NCI-H82 treated with DMSO at 0.1 percent for 48 hours (cell line): Measurements from ENCODE around the gene NCOA1.
"Not testable (repeated sequence)": the region's sequence is repeated elsewhere in the genome, so short reads cannot be mapped to it uniquely, and the experiment has no call there.

Experiments
- DNase-seq: peaks from one replicate; lab custom pipeline; 2025; ENCODE audit not compliant: unreplicated experiment; lab: John Stamatoyannopoulos, UW

NCOA1 gene

DNA sequence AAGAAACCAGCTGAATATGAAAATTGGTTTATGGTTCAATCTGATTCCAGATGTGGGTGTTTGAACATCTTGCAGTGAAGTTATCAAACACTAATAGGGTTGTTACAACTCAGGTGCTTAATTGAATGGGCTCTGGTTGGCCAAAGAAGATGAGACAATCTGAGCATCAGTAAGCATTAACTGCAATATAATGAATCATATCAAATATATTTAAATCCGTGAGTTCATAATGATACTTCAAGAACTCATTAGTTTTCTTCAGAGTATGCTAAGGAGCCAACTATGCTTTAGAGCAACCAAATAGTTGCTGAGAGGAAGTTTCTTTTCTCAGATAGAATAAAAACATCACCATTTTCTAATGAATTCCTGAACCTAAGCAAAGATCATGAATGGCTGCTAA, 79.2 kb downstream of the NCOA1 start:
- DNase-seq, result no peak

DNA sequence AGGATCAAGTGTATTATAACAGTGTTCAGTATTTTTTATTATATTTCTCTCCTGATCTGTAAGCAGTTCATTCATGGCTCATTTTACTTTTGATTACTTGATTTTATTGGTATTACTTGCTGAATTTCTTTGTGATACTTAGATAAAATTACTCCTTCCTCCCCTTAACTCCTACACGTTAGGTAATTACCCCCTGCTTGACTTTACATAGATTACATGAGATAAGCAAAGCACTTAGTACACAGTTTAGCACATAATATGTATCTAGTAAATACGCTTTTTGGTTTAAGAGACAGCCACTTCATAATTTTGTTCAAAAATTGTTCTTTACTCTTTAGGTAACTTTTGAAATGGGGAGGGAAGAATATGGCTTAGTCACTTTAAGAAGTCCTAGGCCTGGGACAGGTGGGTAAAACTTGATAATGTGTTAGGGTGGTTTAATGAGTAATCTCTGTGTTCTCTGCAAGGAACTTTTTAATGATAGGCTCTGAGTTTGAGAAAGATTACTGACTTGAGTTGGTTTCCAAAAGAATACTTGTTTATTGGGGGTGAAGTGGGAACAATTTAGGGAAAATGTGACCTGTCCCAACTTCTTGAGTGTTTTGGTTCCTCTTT, 80.9 kb downstream of the NCOA1 start:
- DNase-seq, result no peak

DNA sequence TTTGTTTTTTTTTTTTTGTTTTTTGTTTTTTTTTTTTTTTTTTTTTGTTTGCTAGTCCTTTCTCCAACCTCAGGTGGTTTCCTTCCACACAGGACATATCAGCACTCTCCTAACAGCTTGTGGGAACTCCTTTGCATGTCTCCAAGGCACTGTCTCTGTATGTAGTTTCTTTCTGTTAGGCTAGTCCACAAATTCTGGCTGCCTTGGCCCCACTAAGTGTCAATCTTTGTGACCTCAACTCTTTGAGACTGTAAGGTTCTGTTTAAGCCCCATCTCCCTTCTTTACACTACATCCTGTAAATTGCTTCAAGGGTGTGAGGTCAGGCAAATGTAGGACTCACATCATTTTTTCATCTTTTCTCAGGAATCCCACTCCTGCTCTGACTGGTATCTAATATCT, 85.1 kb downstream of the NCOA1 start:
- no peak for DNase-seq

DNA sequence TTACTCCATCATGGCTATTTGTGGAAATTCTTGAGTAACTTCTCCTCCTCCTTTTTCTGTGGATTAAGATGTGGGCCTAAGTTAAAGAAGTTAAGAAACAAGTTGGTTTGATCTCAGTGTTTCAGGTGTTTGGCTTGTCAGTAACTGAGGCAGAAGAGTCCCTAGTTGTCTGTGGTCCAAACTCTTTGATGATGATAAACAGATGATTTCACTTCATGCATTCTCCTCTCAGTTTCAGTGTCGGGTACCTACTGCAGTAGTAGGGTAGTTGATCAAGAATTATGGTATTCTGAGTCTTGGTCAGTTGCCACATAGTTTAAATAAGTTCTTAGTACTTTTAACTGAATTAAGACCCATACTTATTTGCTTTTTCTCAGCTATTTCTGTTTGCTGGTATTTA, 85.6 kb downstream of the NCOA1 start:
- DNase-seq, result no peak

DNA sequence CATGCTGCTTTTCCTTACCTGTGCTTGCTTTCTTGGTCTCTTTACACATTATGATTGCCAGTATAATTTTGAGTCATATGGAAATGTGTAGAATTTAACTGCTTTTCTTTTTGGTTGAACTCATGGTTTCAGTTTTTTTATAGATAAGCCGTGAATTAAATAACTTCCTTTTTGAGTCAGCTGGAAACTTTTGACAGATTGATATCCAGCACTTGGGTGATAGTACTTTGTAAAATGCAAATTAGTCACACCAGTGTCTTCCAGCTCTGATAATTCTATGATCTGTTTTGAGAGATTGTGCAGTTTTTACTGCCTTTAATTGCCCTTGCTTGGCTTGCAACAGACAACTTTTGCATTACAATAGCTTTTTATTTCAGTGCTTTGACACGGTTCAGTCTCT, 86.4 kb downstream of the NCOA1 start:
- DNase-seq, result no peak

DNA sequence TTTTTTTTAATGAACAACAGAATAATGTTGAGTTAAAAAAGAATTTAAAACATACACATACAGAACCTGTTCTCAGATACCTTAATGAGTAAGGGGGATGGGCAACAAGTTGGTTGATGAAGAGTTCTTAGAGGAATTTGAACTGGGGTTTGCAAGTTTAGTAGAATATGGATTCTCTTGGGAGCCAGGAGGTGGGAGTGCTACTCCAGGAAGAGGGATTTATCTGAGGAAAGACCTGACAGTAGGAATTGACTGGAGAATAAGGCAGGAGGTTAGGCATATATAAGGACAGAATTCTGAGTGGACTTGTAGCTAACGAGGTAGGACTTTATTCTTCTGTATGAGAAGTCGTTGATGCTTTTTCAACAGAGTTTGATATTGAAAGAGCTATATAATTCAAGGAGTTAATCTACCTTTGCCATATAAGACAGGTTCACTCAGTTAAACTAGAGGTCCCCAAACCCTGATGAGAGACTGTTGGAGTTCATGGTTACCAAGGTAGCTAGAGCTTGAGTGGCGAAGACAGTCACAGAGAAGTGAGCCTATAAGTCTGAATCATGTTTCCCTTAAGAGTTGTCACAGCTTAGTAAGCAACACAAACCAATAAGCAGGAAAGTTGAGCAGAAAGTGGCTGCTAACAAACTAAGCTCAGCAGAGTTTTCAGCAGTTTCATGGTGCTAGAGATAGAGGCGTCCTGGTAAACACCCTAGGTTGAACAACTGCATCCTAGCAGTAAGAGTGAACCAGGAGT, 88.2 kb downstream of the NCOA1 start:
- no peak for DNase-seq

DNA sequence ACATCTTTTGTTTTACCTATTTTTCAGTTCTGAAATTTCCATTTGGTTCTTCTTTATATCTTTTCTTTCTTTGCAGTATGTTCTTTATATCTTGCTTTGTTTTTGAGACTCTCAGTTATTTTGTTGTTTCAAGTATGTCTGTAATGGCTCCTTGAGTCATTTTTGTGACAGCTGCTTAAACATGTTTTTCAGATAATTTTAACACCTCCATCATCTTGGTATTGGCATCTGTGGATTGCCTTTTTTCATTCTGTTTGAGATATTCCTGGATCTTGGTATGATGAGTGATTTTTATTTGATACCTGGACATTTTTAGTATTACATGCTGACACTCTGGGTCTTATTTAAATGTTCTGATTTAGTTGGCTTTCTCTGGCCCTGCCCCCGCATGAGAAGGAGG, 89.5 kb downstream of the NCOA1 start:
- no peak for DNase-seq

DNA sequence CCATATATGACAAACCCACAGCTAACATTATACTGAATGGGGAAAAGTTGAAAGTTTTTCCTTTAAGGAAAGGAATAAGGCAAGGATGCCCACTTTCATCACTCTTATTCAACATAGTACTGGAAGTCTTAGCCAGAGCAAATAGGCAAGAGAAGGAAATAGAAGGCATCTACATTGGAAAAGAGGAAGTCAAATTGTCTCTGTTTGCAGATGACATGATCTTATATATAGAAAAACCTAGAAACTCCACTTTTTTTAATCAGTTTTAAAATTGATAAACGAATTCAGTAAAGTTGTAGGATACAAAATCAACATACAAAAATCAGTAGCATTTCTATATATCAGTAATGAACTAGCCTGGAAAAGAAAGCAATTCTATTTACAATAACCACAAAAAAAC, 90.9 kb downstream of the NCOA1 start:
- DNase-seq, result not testable (repeated sequence)

DNA sequence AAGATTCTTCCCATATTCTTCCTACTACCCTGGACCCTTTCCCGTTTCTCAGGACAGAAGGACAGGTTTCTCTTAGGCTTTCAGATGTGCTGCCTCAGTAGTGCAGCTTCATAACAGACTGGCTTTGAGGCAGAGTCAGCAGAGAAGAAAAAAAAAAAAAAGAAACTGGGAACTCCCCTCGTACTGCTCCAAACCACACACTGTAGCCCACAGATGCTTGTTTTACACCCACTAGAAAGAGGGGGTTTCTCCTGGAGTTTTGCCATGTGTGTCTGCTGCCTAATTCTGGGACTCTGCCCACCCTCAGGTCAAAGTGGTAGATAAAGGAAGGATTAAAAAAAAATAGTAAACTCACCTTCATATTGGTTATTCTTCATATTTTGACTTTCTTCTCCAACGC, 95.9 kb downstream of the NCOA1 start:
- DNase-seq, result no peak

DNA sequence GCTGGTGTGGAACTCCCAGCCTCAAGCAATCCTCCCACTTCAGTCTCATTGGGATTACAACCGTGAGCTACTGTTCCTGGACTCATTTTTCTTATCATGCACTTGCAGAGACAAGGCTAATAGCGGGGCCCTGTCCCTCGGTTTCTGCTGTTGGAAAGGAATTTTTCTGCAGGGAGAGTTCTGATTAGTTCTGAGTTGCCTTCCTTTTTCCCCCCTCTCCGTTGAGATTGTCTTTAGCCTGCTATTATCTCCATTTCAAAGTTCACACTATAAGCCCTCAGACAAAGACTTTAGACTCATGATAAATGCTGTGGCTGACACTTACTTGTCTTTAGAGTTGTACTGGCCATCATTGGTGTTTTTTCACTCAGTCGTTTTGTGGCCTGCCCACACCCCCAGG, 97.2 kb downstream of the NCOA1 start:
- no peak for DNase-seq

DNA sequence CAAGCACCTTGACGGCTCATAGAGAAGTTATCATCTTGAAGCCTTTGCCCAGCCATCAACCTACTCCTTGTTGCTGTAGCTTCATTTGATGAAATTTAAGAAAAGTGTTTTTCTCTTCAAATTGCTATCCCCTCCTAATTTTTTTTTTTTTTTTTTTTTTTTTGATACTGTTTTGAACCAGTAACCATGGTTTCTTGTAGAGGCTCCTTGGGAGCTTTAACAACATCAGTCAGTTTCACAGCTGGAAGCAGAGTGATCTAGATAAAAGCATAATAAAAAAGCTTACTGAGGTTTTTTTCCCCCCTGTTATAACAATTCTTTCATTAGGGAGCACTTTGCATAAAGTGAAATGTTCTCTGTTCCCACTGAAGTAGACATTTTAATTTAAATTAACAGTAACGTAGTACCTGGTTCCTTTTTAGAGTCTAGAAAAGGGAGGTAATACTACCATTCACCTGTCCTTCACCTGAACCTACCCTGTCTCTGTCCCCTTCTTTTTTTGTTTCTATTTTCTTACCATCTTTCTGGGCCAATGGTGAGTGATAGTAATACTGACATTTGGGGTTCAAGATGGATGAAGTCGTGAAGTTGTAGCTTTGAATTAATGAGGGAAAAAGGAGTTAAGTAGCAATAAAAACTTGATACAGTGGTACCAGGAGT, 101.5 kb downstream of the NCOA1 start:
- DNase-seq, result no peak

DNA sequence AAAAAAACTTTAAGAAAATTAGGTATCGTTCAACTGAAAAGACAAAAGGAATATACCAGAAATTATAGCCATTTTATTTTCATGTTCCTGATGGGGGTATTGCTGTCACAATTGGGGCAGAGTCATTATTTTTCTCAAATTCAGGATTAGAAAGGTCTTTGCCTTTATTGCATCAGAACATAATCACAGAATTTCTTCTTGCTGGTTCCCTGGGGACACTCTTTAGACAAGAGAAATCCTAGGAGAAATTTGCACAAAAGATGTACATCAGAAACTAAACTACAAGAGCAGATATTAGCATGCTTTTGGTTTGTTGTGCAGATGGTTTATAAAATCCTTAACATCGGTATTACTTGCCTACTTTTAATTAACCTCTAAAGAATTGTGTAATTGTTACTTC, 103.2 kb downstream of the NCOA1 start:
- no peak for DNase-seq

DNA sequence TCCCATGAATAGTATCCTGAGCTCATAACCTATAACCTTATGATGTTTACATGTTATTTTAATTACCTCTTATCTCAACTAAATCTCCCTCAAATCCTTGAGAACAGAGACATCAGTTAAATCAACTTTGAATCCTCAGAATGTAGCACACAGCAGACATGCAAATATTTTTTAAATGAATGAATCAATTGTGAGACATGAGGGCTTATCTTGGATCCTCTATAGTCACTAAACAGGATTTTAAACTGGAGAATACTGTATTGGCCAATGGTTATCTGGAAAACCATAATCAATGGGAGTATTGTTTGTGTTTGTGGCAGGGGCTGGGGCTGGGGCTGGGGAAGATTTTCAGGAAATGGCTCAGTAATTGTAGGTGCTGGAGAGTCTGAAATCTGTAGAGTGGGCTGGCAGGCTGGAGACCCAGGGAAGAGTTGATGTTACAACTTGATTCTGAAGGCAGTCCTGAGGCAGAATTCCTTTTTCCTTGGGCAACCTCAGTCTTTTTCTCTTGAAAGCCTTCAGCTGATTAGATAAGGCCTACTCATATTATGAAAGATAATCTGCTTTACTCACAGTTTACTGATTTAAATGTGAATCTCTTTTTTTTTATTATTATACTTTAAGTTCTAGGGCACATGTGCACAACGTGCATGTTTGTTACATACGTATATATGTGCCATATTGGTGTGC, 106.3 kb downstream of the NCOA1 start:
- DNase-seq, result no peak

DNA sequence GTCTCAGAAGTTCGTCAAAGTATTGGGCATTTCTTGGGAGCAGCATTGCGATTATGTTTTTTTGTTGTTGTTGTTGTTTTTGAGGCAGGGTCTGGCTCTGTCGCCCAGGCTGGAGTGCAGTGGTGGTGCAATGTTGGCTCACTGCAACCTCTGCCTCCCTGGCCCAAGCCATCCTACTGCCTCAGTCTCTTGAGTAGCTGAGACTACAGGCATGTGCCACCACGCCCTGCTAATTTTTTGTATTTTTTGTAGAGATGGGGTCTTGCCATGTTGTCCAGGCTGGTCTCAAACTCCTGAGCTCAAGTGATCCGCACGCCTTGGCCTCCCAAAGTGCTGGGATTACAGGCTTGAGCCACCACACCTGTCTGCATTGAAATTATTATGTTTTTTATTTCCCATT, 109.1 kb downstream of the NCOA1 start:
- DNase-seq, result not testable (repeated sequence)

DNA sequence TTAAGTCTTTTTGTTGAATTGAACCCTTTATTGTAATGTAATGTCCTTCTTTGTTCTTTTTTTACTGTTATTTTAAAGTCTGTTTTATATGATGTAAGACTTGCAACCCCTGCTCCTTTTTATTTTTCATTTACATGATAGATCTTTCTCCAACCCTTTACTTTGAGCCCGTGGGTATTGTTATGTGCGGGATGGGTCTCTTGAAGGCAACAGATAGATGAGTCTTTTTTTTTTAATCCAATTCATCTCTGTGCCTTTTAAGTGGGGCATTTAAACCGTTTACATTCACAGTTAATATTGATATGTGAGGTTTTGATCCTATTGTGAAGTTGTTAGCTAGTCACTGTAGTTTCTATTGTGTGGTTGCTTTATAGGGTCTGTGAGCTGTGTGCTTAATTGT, 120.6 kb downstream of the NCOA1 start:
- no peak for DNase-seq

DNA sequence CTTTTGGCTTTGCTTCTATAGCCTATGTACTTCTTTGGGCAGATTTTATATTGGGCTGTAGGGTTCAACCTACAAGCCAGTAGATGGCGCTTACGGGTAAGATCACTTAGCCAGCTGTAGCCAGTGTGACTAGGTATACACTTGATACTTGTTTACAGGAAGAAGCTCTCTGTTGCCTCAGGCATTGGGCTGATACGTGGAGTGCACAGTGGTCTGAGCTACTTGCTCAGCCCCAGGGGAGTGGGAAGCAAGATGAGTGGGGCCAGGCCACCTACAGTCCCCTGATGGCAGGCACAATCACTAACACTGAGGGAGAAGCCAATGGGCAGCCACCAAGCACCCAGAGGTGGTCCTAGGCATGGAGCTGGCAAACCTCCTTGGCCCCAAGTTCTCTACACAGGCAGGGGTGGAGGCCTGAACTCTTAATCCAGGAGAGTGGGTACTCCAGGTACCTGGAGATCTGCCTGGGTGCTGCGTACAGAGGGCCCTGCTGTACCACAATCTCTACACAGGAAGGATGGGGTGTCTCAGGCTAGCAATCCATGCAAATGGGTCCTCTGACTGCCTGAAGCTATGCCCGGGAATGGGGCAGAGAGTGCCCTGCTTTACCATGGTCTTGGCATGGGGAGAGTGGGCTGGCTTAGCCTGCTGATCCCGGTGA, 122.2 kb downstream of the NCOA1 start:
- peak; percentile 22 for DNase-seq

DNA sequence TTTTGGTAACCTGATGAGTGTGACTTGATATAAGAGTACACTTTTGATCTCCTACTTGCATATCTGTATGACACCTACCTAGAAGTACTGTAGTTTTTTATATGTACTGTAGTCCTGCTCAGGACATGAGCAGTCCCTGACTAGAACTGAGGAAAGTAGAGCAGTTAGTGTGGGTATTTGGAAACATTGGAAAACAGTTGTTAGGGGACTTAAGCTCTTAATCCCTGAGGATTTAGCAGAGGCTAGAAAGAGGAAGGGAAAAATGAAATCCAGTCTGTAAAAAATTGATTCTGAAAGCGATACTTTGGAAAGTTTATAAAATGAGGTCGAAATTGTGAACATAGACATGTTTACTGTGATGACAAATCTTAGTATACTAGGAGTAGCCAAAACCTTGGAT, 125.6 kb downstream of the NCOA1 start:
- peak; percentile 95 for DNase-seq

DNA sequence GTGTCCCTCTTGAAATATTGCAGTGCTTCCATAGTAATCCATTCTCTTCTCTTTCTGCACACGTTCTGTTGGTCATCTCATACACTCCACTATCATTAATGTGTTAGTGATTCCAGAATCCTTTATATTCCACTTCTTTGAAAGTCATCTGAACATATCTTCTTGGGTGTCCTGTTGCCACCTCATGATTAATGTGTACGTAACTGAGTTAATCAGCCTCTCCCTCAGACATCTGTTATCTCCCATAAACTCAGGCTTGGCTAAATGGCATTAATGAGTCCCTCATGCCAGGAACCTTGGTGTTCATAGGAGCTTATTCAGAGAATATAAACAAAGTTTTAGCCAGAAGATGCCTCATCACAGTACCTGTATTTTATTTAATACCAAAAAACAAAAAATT, 126.4 kb downstream of the NCOA1 start:
- peak; percentile 90 for DNase-seq

DNA sequence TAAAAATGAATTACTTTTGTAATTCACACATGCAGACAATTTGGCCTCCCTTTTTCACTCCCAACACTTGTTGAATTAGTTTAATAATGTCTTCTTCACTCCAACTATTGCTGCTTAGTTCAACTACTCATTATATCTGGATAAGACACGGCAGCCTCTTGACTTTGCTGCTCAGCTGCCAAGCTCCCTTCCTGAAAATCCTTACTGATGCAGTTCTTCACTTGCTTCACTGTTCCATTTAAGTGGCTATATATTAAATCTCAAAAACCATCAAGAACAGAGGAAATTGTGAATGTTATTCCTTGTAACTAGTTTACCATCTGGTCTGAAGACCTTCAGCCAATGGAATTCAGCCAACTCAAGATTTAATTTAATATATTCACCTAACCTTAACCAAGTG, 127.1 kb downstream of the NCOA1 start:
- peak; percentile 21 for DNase-seq

DNA sequence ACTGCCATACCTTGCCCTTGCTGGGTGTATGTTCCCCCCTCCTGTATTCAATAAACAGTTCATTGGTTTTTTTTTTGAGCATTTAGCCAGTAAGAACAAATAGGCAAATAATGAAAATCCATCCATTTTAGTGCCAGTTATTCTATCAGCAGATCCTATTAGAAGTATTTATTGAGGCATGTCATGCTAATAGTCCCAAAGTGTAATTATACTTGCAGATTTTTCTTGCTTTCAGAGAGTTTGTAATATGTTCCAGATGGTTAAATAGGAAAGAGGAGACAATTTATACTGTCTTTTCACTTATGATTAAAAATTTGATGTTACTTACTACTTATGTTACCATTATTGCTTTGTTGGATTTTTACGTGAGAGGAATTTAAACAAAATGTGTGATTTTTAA, 127.6 kb downstream of the NCOA1 start:
- no peak for DNase-seq

DNA sequence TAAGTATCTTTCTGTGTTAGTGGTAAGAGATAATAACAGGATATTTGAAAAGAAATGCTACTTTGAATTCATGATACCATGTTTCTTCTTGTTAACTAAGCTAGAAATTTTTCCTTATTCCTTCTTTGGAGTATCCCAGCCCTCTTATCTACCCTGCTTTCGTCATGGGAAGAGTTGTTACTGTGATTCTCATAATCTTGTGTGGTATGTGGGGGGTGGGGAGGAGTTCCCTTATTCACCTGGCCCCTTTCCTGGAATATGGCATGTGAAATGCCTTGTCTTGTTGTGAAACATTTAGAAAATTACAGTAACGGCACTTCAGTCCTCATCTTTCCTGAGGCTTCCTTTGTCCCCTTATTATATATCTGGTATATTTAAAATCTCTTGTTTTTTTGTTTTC, 129.9 kb downstream of the NCOA1 start:
- DNase-seq, result no peak
